Peyer's patch (tissue), 4 donors: Measurements from ENCODE around the gene AHCY.

Source experiments
- POLR2A ChIP-seq, 2 donors: fragments of 450-650 bp; IDR thresholded peaks; one replicate each; pipeline ENCODE4 v1.5.1; 2017; ENCODE audit warnings: antibody characterized with exemption in 2 of 2, mild to moderate bottlenecking in 2 of 2, moderate library complexity in 2 of 2
- TF ChIP-seq, protein P1 (sequence below), 6 experiments: fragments of 450-650 bp in 4 of 6; fragments of 200-600 bp in 2 of 6; sonication (generic) in 1 of 6; IDR thresholded peaks; one replicate each; pipeline ENCODE4 v1.5.1; 2017 to 2019; ENCODE audit warnings: antibody characterized with exemption in 6 of 6, mild to moderate bottlenecking in 3 of 6, moderate library complexity in 1 of 6

DNA sequence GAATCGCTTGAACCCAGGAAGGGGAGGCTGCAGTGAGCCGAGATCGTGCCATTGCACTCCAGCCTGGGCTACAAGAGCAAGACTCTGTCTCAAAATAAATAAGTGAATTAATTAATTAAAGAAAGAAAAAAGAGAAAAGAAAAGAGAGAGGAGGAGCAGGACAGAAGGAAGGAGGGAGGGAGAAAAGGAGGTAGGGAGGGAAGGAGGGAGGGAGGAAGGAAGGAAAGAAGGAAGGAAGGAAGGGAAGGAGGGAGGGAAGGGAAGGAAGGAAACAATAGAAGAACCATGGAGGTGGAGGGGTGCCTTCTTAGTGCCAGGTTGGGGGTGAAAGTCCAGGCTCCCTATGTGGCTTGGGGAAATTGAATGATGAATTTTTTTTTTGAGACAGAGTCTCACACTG, 6.5 kb upstream of the AHCY start:
- TF ChIP-seq, protein P1, sequence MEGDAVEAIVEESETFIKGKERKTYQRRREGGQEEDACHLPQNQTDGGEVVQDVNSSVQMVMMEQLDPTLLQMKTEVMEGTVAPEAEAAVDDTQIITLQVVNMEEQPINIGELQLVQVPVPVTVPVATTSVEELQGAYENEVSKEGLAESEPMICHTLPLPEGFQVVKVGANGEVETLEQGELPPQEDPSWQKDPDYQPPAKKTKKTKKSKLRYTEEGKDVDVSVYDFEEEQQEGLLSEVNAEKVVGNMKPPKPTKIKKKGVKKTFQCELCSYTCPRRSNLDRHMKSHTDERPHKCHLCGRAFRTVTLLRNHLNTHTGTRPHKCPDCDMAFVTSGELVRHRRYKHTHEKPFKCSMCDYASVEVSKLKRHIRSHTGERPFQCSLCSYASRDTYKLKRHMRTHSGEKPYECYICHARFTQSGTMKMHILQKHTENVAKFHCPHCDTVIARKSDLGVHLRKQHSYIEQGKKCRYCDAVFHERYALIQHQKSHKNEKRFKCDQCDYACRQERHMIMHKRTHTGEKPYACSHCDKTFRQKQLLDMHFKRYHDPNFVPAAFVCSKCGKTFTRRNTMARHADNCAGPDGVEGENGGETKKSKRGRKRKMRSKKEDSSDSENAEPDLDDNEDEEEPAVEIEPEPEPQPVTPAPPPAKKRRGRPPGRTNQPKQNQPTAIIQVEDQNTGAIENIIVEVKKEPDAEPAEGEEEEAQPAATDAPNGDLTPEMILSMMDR (IDR thresholded peaks at IDR 0.05), result no peak
- no peak for TF ChIP-seq POLR2A (IDR thresholded peaks at IDR 0.05)
